Right cardiac atrium (tissue), 5 donors: ENCODE data around the gene SERPINA4. TPM values are rescaled to one million over a fixed set of nuclear protein-coding genes. Genes with fewer than 3 reads are reported as not detected.
A peak's percentile ranks its signal among the peaks of the same experiment; 100 is the strongest.
"Not testable (repeated sequence)": the region's sequence is repeated elsewhere in the genome, so short reads cannot be mapped to it uniquely, and the experiment has no call there.

Experiments used
- ATAC-seq, 2 donors: fragments of 200-7000 bp; cut with Tn5 transposase; one replicate each; pipeline versions ENCODE4 v1.8.0 to v1.9.1; 2020; ENCODE audit warnings: moderate library complexity in 2 of 2, mild to moderate bottlenecking in 1 of 2
- DNase-seq, 3 donors: peaks; one replicate each; pipeline ENCODE4 v3.0.0-alpha.2; 2020
- H3K27ac ChIP-seq: one replicate; pipeline ENCODE4 v1.5.1; 2013; ENCODE audit warnings: mild to moderate bottlenecking, low read length, control low read depth, moderate library complexity
- H3K27me3 ChIP-seq: one replicate; pipeline ENCODE4 v1.6.1; 2013; ENCODE audit not compliant: control insufficient read depth, insufficient read depth
- H3K4me1 ChIP-seq: one replicate; pipeline ENCODE4 v1.6.1; 2013; ENCODE audit warnings: low read length; ENCODE audit not compliant: control insufficient read depth, insufficient read depth
- H3K4me3 ChIP-seq: one replicate; pipeline ENCODE4 v1.5.1; 2013; ENCODE audit warnings: low read length, control low read depth
- H3K9me3 ChIP-seq: one replicate; pipeline ENCODE4 v1.6.1; 2013; ENCODE audit warnings: low read length; ENCODE audit not compliant: control insufficient read depth
- WGBS: extraction: QIAGEN DNeasy Blood & Tissue Kit; methylation state at CpG from one replicate; pipeline ENCODE4 v1.1.7; 2013; 5-methylcytosine and 5-hydroxymethylcytosine counted together
- intact Hi-C, 4 donors: fragments of 100-400 bp; cut with DNase I; formaldehyde crosslinking; loops; one replicate each; pipeline versions ENCODE4 v1.11.0 to v1.14.0; 2022 to 2023
- polyA plus RNA-seq: library from polyadenylated mRNA; stranded (reverse); fragments of 200-250 nt; gene quantifications from one replicate; pipeline ENCODE4 v1.2.3, GENCODE V29; 2013
- total RNA-seq, 4 donors: library from RNA; stranded (reverse); fragmentation: NEBNext Ultra II Directional; extraction: Animal tissue kit (Norgen Biotek cat#: 25700); gene quantifications; one replicate each; pipeline ENCODE4 v1.2.1, GENCODE V29; 2021
- donor health status: healthy with polysubstance abuse.
- donor health status: DM: no; HTN: yes; CAD: no.
- donor health status: DM: no; HTN: no; CAD: no.
- donor health status: DM: no; HTN: yes; CAD: no; lungs with severe emphysema.
- donor health status: DM: yes; HTN: yes; CAD: no.

Gene SERPINA4
- total and polyA plus RNA-seq, 5 donors, result not detected

- peaks cover 6% of the 10 kb centered on the region for H3K4me1 ChIP-seq
- H3K27ac ChIP-seq, result no peak overlapping the region
- no peak overlapping the region for H3K4me3 ChIP-seq
- intact Hi-C loops, result no loop called here
- ATAC-seq (no peak), DNase-seq (no peak)
- H3K9me3 ChIP-seq, result no peaks in the 10 kb centered on the region
- H3K27me3 ChIP-seq, result no peaks in the 10 kb centered on the region
- 70% methylated on average over 9 of the region's 9 CpGs for WGBS
These were observed 9.2 kb downstream of the SERPINA4 start for GRCh38 chr14:94570440-94570839.

- no peaks in the 10 kb centered on the region for H3K9me3 ChIP-seq
- peaks cover 6% of the 10 kb centered on the region for H3K4me1 ChIP-seq
- ATAC-seq (peak; percentile 62), DNase-seq (peak; percentile 52 to 78 (median 65))
- 43% methylated on average over 7 of the region's 7 CpGs for WGBS
- intact Hi-C loops, result no loop called here
- H3K27me3 ChIP-seq, result no peaks in the 10 kb centered on the region
- no peak overlapping the region for H3K4me3 ChIP-seq
- peak overlapping the region; percentile 54 for H3K27ac ChIP-seq
These were observed 10.2 kb downstream of the SERPINA4 start for GRCh38 chr14:94571395-94571794.

GRCh38 chr14:94571950-94572349 lies 10.7 kb downstream of the SERPINA4 start:
- no peak overlapping the region for H3K4me3 ChIP-seq
- WGBS, result 76% methylated on average over 6 of the region's 6 CpGs
- DNase-seq (peak in 1 of 3 donors; percentile 31), ATAC-seq (peak; percentile 16 to 56)
- peak overlapping the region; percentile 53 for H3K27ac ChIP-seq
- no peaks in the 10 kb centered on the region for H3K9me3 ChIP-seq
- intact Hi-C loops, result no loop called here
- H3K4me1 ChIP-seq, result peaks cover 6% of the 10 kb centered on the region
- H3K27me3 ChIP-seq, result no peaks in the 10 kb centered on the region

GRCh38 chr14:94572637-94573303 lies 11.5 kb downstream of the SERPINA4 start:
- Histone ChIP-seq H3K4me1 (peaks cover 6% of the 10 kb centered on the region), H3K4me3 (no peak overlapping the region), H3K27me3 (no peaks in the 10 kb centered on the region), H3K9me3 (no peaks in the 10 kb centered on the region), H3K27ac (no peak overlapping the region)
- intact Hi-C loops, result no loop called here
- no peak for ATAC-seq
- no peak for DNase-seq
- WGBS, result 71% methylated on average over 7 of the region's 7 CpGs

- ATAC-seq (no peak), DNase-seq (no peak)
- no peak overlapping the region for H3K4me3 ChIP-seq
- no peaks in the 10 kb centered on the region for H3K9me3 ChIP-seq
- H3K27me3 ChIP-seq, result no peaks in the 10 kb centered on the region
- H3K27ac ChIP-seq, result no peak overlapping the region
- WGBS, result 82% methylated on average over 6 of the region's 6 CpGs
- intact Hi-C loops, result no loop called here
- peaks cover 6% of the 10 kb centered on the region for H3K4me1 ChIP-seq
These were observed 12.4 kb downstream of the SERPINA4 start for GRCh38 chr14:94573475-94574277.

- Histone ChIP-seq H3K27me3 (no peaks in the 10 kb centered on the region), H3K4me1 (peaks cover 6% of the 10 kb centered on the region), H3K9me3 (no peaks in the 10 kb centered on the region), H3K27ac (no peak overlapping the region), H3K4me3 (no peak overlapping the region)
- DNase-seq (no peak), ATAC-seq (no peak)
- WGBS, result 75% methylated on average over 3 of the region's 3 CpGs
- intact Hi-C loops, result no loop called here
These were observed 13.1 kb downstream of the SERPINA4 start for GRCh38 chr14:94574336-94574735.

GRCh38 chr14:94575730-94576585 lies 14.7 kb downstream of the SERPINA4 start:
- peaks cover 6% of the 10 kb centered on the region for H3K4me1 ChIP-seq
- no peak overlapping the region for H3K4me3 ChIP-seq
- DNase-seq (no peak), ATAC-seq (no peak)
- H3K9me3 ChIP-seq, result no peaks in the 10 kb centered on the region
- H3K27ac ChIP-seq, result no peak overlapping the region
- 83% methylated on average over 5 of the region's 5 CpGs for WGBS
- no peaks in the 10 kb centered on the region for H3K27me3 ChIP-seq
- intact Hi-C loops, result no loop called here

- intact Hi-C loops, ATAC-seq, DNase-seq, H3K9me3 ChIP-seq, H3K27me3 ChIP-seq, H3K4me1 ChIP-seq, H3K27ac ChIP-seq, H3K4me3 ChIP-seq: not testable (repeated sequence)
These were observed 16.2 kb downstream of the SERPINA4 start for GRCh38 chr14:94577472-94577871.

GRCh38 chr14:94578712-94579111 lies 17.5 kb downstream of the SERPINA4 start:
- no peaks in the 10 kb centered on the region for H3K27me3 ChIP-seq
- intact Hi-C loops, result no loop called here
- DNase-seq (no peak), ATAC-seq (no peak)
- no peak overlapping the region for H3K4me3 ChIP-seq
- WGBS, result 81% methylated on average over 6 of the region's 6 CpGs
- H3K27ac ChIP-seq, result no peak overlapping the region
- no peaks in the 10 kb centered on the region for H3K9me3 ChIP-seq
- H3K4me1 ChIP-seq, result no peaks in the 10 kb centered on the region

- DNase-seq (peak; percentile 81 to 92 (median 87)), ATAC-seq (peak; percentile 79 to 87)
- Histone ChIP-seq H3K27me3 (no peaks in the 10 kb centered on the region), H3K4me3 (no peak within 1 kb of the TSS), H3K4me1 (no peaks in the 10 kb centered on the region), H3K27ac (peak within 1 kb of the TSS; percentile 19), H3K9me3 (no peaks in the 10 kb centered on the region)
- 34% methylated on average over 18 of the region's 18 CpGs for WGBS
- intact Hi-C loops, result no loop called here
These were observed 20.1 kb downstream of the SERPINA4 start, which contains the start of gene SERPINA5 for GRCh38 chr14:94581127-94581999. Gene SERPINA5 (plus strand): TSS chr14:94581426. CDS start chr14:94587363, 5,937 bp downstream.
